ENCODE measurements around the gene TNFAIP3. TPM values are rescaled to one million over a fixed set of nuclear protein-coding genes. Genes with fewer than 3 reads are reported as not detected.

Gene TNFAIP3
- total and polyA plus RNA-seq, 2 of the 8 experiments (the other 6 are each of a cell fraction or from before 2014, with no cell fraction given) = 1.6 to 2.0 TPM

- TF ChIP-seq CHD7 (IDR thresholded peaks at IDR 0.05; ENCODE audit: insufficient replicate concordance, low read length) (no peak), SAP30 (IDR thresholded peaks at IDR 0.05; ENCODE audit: insufficient read depth, insufficient replicate concordance, low read length) (no peak), POU5F1 (IDR thresholded peaks at IDR 0.05; ENCODE audit: low read depth, low read length) (no peak), CEBPB (IDR thresholded peaks at IDR 0.05; ENCODE audit: low read depth, low read length) (no peak), GABPA (IDR thresholded peaks at IDR 0.05; ENCODE audit: borderline replicate concordance, insufficient read depth, low read length) (no peak), BCL11A (IDR thresholded peaks at IDR 0.05; ENCODE audit: low read depth in 2 of 2, low read length in 2 of 2) (no peak), SRF (IDR thresholded peaks at IDR 0.05; ENCODE audit: low read depth, low read length) (no peak)
- TF ChIP-seq, protein P1, sequence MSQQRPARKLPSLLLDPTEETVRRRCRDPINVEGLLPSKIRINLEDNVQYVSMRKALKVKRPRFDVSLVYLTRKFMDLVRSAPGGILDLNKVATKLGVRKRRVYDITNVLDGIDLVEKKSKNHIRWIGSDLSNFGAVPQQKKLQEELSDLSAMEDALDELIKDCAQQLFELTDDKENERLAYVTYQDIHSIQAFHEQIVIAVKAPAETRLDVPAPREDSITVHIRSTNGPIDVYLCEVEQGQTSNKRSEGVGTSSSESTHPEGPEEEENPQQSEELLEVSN (IDR thresholded peaks at IDR 0.05) = no peak
These were observed 7.4 kb downstream of the TNFAIP3 start (continued) for GRCh38 chr6:137874204-137875057.
